CD14-positive monocyte (primary cell): Measurements from ENCODE around the gene CCDC170. TPM values are rescaled to one million over a fixed set of nuclear protein-coding genes. Genes with fewer than 3 reads are reported as not detected.
"Not testable (repeated sequence)": the region's sequence is repeated elsewhere in the genome, so short reads cannot be mapped to it uniquely, and the experiment has no call there.

ENCODE experiments used
- DNase-seq, 3 donors: peaks; one replicate each; pipeline ENCODE4 v3.0.0-alpha.2; 2011 to 2022
- H2AFZ ChIP-seq: 2 replicates; pipeline ENCODE4 v1.6.0; 2012; ENCODE audit warnings: mild to moderate bottlenecking, low read depth, low read length, inconsistent platforms; ENCODE audit not compliant: insufficient read depth, poor library complexity, severe bottlenecking
- H3K27ac ChIP-seq, 2 donors: 1 replicate in 1 of 2; 2 replicates in 1 of 2; pipeline ENCODE4 v1.5.1; 2012 to 2013; ENCODE audit warnings: low read length in 2 of 2, control low read depth in 1 of 2, inconsistent platforms in 1 of 2, low read depth in 1 of 2, mild to moderate bottlenecking in 1 of 2
- H3K27me3 ChIP-seq, 2 donors: one replicate each; pipeline versions ENCODE4 v1.6.0 to v1.6.1; 2011 to 2013; ENCODE audit warnings: low read length in 2 of 2; ENCODE audit not compliant: control insufficient read depth in 2 of 2, insufficient read depth in 2 of 2
- H3K36me3 ChIP-seq, 2 donors: replicated peaks in 1 of 2; 1 replicate in 1 of 2; 2 replicates in 1 of 2; pipeline versions ENCODE4 v1.5.1 to v1.6.1; 2012 to 2013; ENCODE audit warnings: low read length in 2 of 2, control low read depth in 1 of 2, inconsistent platforms in 1 of 2, mild to moderate bottlenecking in 1 of 2; ENCODE audit not compliant: insufficient read depth in 2 of 2, control insufficient read depth in 1 of 2
- H3K4me1 ChIP-seq, 2 donors: 1 replicate in 1 of 2; 2 replicates in 1 of 2; pipeline versions ENCODE4 v1.5.1 to v1.6.1; 2012 to 2013; ENCODE audit warnings: low read length in 2 of 2, control low read depth in 1 of 2, inconsistent platforms in 1 of 2, mild to moderate bottlenecking in 1 of 2, moderate library complexity in 1 of 2; ENCODE audit not compliant: insufficient read depth in 2 of 2, control insufficient read depth in 1 of 2
- H3K4me2 ChIP-seq: replicated peaks from 2 replicates; pipeline ENCODE3; 2012; ENCODE audit warnings: low read length, moderate library complexity, mild to moderate bottlenecking; ENCODE audit not compliant: poor library complexity, severe bottlenecking; ENCODE audit errors: extremely low read depth
- H3K4me3 ChIP-seq, 3 experiments: fragments of 200-600 bp in 1 of 3; sonication (generic) in 1 of 3; replicated peaks in 1 of 3; 1 replicate in 2 of 3; 2 replicates in 1 of 3; pipeline ENCODE4 v1.5.1; 2011 to 2013; ENCODE audit warnings: low read length in 3 of 3, mild to moderate bottlenecking in 3 of 3, control low read depth in 2 of 3, low read depth in 2 of 3, inconsistent platforms in 1 of 3, moderate library complexity in 1 of 3
- H3K79me2 ChIP-seq: 2 replicates; pipeline ENCODE4 v1.6.0; 2012; ENCODE audit warnings: mild to moderate bottlenecking, control low read depth, inconsistent platforms, low read length, moderate library complexity; ENCODE audit not compliant: insufficient read depth
- H3K9ac ChIP-seq: 2 replicates; pipeline ENCODE4 v1.6.0; 2017; ENCODE audit warnings: low read length, mild to moderate bottlenecking; ENCODE audit not compliant: insufficient read depth, poor library complexity, severe bottlenecking
- H3K9me3 ChIP-seq, 2 donors: replicated peaks in 1 of 2; 1 replicate in 1 of 2; 2 replicates in 1 of 2; pipeline versions ENCODE4 v1.5.1 to v1.6.1; 2012 to 2013; ENCODE audit warnings: low read length in 2 of 2, control low read depth in 1 of 2; ENCODE audit not compliant: control insufficient read depth in 1 of 2, insufficient read depth in 1 of 2
- H4K20me1 ChIP-seq: 2 replicates; pipeline ENCODE4 v1.6.0; 2012; ENCODE audit warnings: mild to moderate bottlenecking, low read length, control low read depth, moderate library complexity; ENCODE audit not compliant: insufficient read depth
- H3K27ac Mint-ChIP-seq, 7 donors: one replicate each; pipeline ENCODE4 v1.8.0; 2020; ENCODE audit warnings: mild to moderate bottlenecking in 7 of 7, mixed read lengths in 7 of 7, moderate library complexity in 6 of 7, inconsistent platforms in 2 of 7
- H3K27me3 Mint-ChIP-seq, 3 donors: one replicate each; pipeline ENCODE4 v1.8.0; 2021 to 2022; ENCODE audit warnings: low read depth in 3 of 3, mild to moderate bottlenecking in 3 of 3, mixed read lengths in 3 of 3, moderate library complexity in 3 of 3, inconsistent platforms in 1 of 3
- H3K36me3 Mint-ChIP-seq, 2 donors: one replicate each; pipeline ENCODE4 v1.8.0; 2020; ENCODE audit warnings: mixed read lengths in 2 of 2, inconsistent platforms in 1 of 2, mild to moderate bottlenecking in 1 of 2
- H3K4me1 Mint-ChIP-seq: one replicate; pipeline ENCODE4 v1.8.0; 2020; ENCODE audit warnings: mild to moderate bottlenecking, mixed read lengths
- H3K4me3 Mint-ChIP-seq, 2 donors: one replicate each; pipeline ENCODE4 v1.8.0; 2020; ENCODE audit warnings: mild to moderate bottlenecking in 2 of 2, mixed read lengths in 2 of 2, moderate library complexity in 1 of 2
- H3K9me3 Mint-ChIP-seq, 7 donors: one replicate each; pipeline ENCODE4 v1.8.0; 2020 to 2022; ENCODE audit warnings: mixed read lengths in 7 of 7, mild to moderate bottlenecking in 6 of 7, moderate library complexity in 6 of 7, inconsistent platforms in 2 of 7
- WGBS: methylation state at CpG from one replicate; pipeline ENCODE4 v1.1.5; 2013; ENCODE audit warnings: missing lambda C conversion rate; ENCODE audit not compliant: insufficient coverage; 5-methylcytosine and 5-hydroxymethylcytosine counted together
- intact Hi-C, 2 donors: fragments of 100-400 bp; cut with micrococcal nuclease; formaldehyde crosslinking; loops; one replicate each; pipeline versions ENCODE4 v1.15.0 to v1.15.1; 2023
- polyA plus RNA-seq, 3 donors: library from polyadenylated mRNA; depleted of rRNA in 1 of 3; unstranded in 2 of 3; stranded (reverse) in 1 of 3; fragments of 300-500 nt in 2 of 3; fragments of >200 nt in 1 of 3; fragmentation: Illumina TruSeq in 2 of 3; gene quantifications; 1 replicate in 2 of 3; 2 replicates in 1 of 3; pipeline ENCODE4 v1.2.3, GENCODE V29; 2012 to 2021
- TF ChIP-seq, protein P1 (sequence below): fragments of 200-600 bp; IDR thresholded peaks from one replicate; pipeline ENCODE4 v1.8.0; 2022; ENCODE audit warnings: antibody characterized with exemption, mild to moderate bottlenecking

CCDC170 gene
- polyA plus RNA-seq, 3 donors = 4.2 to 7.0 (median 6.3) TPM

DNA sequence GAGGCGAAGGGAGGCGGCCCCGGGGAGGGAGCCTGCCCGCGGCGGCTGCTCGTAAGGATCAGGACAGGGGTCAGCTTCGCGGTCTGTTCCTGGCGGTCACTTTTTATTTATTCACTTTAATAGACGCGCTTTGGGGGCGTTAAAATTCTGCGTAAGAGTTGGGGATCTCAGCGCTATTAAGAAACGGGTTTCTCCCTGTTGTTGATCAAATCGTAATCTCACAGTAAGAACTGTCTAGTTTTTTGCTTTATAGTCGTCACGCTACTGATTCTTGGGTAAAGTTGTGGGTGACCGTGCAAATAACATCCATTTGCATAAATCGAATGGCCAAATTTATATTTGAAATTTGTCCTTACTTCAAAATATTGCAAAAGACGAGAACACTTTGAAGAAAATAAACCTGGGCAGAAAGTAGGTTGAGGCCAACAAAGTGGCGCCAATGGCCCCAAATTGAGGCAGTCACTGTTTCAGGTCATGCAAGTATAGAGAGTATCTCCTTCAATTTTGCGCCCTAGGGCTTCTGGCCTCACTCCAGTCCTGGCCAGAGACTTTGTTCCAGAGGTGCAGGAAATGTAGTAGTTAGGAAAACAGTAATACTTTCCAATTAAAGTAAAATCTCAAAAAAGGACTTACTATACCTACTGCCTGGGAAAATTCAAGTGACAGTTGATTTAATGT lies 40.9 kb upstream of the CCDC170 start:
- intact Hi-C loops = loop anchor here (2.0 to 5.0 kb wide), 3 partner anchors 39 to 62 kb away; partner anchors contain the start of genes ZBTB2 (in 2 of the 2) and CCDC170 (in 1 of the 2)
- Mint-ChIP-seq H3K27ac (peak overlapping the region; percentile 89 to 98 (median 96)), H3K4me3 (peak overlapping the region; percentile 97 to 98), H3K27me3 (peaks cover 0 to 4% (median 0%) of the 10 kb centered on the region in 3 donors), H3K4me1 (peaks cover 44% of the 10 kb centered on the region), H3K36me3 (peaks cover 19 to 22% of the 10 kb centered on the region in 2 donors), H3K9me3 (peaks cover 0 to 2% (median 0%) of the 10 kb centered on the region in 7 donors)
- Histone ChIP-seq H3K4me1 (peaks cover 21 to 30% of the 10 kb centered on the region in 2 donors), H3K9ac (peak overlapping the region; percentile 88), H3K79me2 (peaks cover 62% of the 10 kb centered on the region), H3K4me3 (peak overlapping the region; percentile 71 to 89 (median 71)), H3K4me2 (peak overlapping the region; percentile 80), H3K9me3 (no peaks in the 10 kb centered on the region), H4K20me1 (peaks cover 17% of the 10 kb centered on the region), H3K27me3 (no peaks in the 10 kb centered on the region), H2AFZ (peak overlapping the region; percentile 95), H3K27ac (peak overlapping the region; percentile 86 to 87), H3K36me3 (peaks cover 4 to 22% of the 10 kb centered on the region in 2 donors)
- TF ChIP-seq, protein P1, sequence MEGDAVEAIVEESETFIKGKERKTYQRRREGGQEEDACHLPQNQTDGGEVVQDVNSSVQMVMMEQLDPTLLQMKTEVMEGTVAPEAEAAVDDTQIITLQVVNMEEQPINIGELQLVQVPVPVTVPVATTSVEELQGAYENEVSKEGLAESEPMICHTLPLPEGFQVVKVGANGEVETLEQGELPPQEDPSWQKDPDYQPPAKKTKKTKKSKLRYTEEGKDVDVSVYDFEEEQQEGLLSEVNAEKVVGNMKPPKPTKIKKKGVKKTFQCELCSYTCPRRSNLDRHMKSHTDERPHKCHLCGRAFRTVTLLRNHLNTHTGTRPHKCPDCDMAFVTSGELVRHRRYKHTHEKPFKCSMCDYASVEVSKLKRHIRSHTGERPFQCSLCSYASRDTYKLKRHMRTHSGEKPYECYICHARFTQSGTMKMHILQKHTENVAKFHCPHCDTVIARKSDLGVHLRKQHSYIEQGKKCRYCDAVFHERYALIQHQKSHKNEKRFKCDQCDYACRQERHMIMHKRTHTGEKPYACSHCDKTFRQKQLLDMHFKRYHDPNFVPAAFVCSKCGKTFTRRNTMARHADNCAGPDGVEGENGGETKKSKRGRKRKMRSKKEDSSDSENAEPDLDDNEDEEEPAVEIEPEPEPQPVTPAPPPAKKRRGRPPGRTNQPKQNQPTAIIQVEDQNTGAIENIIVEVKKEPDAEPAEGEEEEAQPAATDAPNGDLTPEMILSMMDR = no peak
- DNase-seq = no peak
- WGBS = under 1% methylated on average over 14 of the region's 24 CpGs

DNA sequence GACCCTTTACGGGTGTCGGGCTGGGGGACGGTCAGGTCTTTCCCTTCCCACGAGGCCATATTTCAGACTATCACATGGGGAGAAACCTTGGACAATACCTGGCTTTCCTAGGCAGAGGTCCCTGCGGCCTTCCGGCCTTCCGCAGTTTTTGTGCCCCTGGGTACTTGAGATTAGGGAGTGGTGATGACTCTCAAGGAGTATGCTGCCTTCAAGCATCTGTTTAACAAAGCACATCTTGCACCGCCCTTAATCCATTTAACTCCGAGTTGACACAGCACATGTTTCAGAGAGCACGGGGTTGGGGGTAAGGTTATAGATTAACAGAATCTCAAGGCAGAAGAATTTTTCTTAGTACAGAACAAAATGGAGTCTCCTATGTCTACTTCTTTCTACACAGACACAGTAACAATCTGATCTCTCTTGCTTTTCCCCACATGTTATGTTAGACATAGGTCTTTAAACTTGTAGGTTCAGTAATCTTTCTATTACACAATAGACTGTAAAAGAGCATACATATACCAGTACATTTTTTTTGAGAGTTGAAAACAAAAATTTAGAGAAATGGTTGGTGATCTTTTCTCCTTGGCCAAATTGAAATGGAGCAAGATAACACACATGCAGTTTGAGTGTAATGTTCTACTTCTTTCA lies 37.9 kb upstream of the CCDC170 start:
- H3K27me3 Mint-ChIP-seq, H2AFZ ChIP-seq, H3K27ac Mint-ChIP-seq, H3K27ac ChIP-seq, H3K27me3 ChIP-seq, DNase-seq, H3K9ac ChIP-seq, intact Hi-C loops, H3K4me2 ChIP-seq, H3K4me3 ChIP-seq, H3K4me3 Mint-ChIP-seq, H3K9me3 ChIP-seq, H3K9me3 Mint-ChIP-seq: not testable (repeated sequence)
- Mint-ChIP-seq H3K4me1 (peaks cover 40% of the 10 kb centered on the region), H3K36me3 (peaks cover 38 to 46% of the 10 kb centered on the region in 2 donors)
- no CpG with 5 or more reads among the region's 10 CpGs for WGBS
- H3K36me3 ChIP-seq = peaks cover 27 to 52% of the 10 kb centered on the region in 2 donors
- peaks cover 21 to 29% of the 10 kb centered on the region in 2 donors for H3K4me1 ChIP-seq
- peaks cover 27% of the 10 kb centered on the region for H4K20me1 ChIP-seq
- H3K79me2 ChIP-seq = peaks cover 47% of the 10 kb centered on the region
